Left kidney (tissue), 2 donors: Measurements from ENCODE around the gene DET1. TPM values are rescaled to one million over a fixed set of nuclear protein-coding genes. Genes with fewer than 3 reads are reported as not detected.

Source experiments
- DNase-seq: peaks from one replicate; pipeline ENCODE4 v3.0.0-alpha.2; 2013
- polyA plus RNA-seq: library from polyadenylated mRNA; unstranded; fragments of 120-200 nt; gene quantifications from one replicate; pipeline ENCODE4 v1.2.1, GENCODE V29; 2013; ENCODE audit not compliant: insufficient read length

DET1 gene
- polyA plus RNA-seq, 1 donor, result 11.9 TPM

DNA sequence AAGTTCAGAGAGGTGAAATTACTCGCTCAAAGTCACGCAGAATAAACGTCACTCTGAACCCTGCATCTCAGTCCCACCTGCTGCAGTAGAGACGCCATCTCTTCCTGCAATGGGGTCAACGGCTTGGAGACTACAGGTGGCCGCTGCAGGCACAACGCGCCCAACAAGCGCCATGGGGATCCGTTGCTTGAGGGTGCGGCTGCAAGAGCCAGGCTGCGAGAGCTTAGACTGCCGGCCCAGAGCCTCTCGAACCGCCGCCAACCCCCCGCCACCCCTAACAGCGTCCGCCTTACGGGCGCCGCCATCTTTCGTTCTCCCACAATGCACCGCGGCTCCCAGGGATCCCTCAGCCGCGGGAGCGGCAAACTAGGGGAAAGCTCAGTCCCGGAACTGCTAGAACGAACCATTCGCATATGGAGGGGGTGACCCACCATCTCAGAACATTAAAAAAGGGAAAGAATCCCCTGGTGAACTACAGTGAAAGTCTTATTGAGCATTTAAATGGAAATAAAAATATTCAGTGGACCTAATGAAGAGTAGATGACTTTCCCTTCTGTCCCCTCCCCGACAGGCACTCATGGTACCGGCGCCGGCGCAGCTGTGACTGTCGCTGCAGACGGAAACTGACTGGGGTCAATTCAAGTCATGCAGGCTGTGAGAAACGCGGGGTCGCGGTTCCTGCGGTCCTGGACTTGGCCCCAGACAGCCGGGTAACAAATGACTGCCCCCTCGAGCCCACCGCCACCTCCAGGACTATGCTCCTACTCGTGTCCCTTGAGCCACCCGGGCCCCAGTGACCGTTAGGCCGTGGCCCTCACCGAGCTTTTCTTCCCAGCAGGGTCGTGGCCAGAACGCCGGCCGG lies 79.2 kb downstream of the DET1 start, which contains the start of the genes MRPL46 and MRPS11:
Gene MRPL46, minus strand, starts transcription at position 316 of the 862 bp plus-strand sequence. Its CDS starts 11 bp downstream, at position 305.
Gene MRPS11, plus strand, starts transcription at position 636 of the 862 bp plus-strand sequence. Its CDS starts 10 bp downstream, at position 646.
- peak; percentile 94 for DNase-seq

DNA sequence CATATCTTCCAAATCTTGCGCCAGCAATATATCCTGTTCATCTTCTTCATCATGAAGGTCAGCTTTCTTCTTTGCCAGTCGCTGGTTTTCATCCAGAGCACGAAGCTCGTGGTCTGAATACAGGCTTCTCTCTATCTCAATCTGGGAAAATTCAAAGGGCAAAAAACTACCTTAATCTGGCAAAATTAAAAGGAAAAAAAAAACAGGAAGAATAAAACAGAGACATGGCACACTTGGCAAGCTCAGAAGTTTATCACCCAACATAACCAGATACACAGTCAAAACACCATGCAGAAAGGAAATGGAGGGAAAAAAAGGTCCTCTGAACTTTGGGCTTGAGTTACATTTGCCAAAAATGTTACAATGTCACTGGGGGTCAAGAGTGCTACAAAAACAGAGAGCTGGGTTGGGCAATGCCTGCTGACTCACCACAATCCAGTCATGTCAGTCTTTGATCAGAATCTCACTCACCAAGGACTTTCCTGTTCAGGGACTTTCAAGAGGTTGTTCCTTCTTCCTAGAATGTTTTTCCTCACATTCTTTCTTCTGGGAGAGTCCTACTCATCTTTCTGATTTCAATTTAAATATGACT lies 80.8 kb downstream of the DET1 start:
- DNase-seq, result no peak

DNA sequence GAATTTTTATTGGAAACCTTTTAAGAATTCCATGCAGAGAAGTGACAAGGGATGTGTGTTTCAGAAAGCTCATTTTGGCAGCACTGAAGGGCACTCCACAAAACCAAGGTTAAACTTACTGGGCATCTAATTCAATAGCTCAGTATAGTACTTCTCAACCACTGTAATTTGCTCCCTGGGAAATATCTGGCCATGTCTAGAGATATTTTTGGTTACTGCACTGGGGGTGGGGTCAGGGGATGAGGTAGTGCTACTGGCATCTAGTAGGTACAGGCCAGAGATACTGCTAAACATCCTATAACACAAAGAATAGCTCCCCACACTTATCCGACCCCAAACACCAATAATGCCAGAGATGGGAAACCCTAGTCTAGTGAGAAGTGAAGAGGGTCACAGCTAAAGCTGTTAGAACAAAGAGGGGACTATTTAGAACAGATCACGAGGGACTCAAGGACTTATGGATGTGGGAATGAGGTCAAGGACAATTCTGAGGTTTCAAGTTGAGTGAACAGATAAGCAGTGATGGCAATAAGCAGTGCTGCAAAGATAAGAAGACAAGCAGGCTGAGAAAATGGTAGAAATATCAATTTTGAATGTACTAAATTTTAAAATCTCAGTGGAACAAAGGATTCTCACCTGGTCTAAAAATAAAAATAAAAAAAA lies 82.5 kb downstream of the DET1 start:
- DNase-seq, result no peak

Other genes with a start within 250 kb of the DET1 start
- 28.2 TPM for gene MRPL46, start 79.3 kb downstream of the DET1 start, polyA plus RNA-seq
- 47.2 TPM for gene MRPS11, start 79.0 kb downstream of the DET1 start, polyA plus RNA-seq
- gene AEN, start 74.7 kb upstream of the DET1 start, polyA plus RNA-seq, result 5.9 TPM
- 1.2 TPM for gene ISG20, start 92.3 kb upstream of the DET1 start, polyA plus RNA-seq